Fibroblast of lung (primary cell): Measurements from ENCODE around the gene OXA1L.

Source experiments
- EZH2 ChIP-seq: IDR thresholded peaks from 2 replicates; pipeline ENCODE4 v1.5.1; 2012; ENCODE audit warnings: low read length, control low read depth, mild to moderate bottlenecking; ENCODE audit errors: missing control alignments
- TF ChIP-seq, protein P1 (sequence below), 2 donors: IDR thresholded peaks in 1 of 2; conservative IDR thresholded peaks in 1 of 2; 1 replicate in 1 of 2; 2 replicates in 1 of 2; pipeline ENCODE4 v1.5.1; 2011 to 2012; ENCODE audit warnings: low read length in 2 of 2, control low read depth in 1 of 2, inconsistent platforms in 1 of 2, low read depth in 1 of 2, mild to moderate bottlenecking in 1 of 2

DNA sequence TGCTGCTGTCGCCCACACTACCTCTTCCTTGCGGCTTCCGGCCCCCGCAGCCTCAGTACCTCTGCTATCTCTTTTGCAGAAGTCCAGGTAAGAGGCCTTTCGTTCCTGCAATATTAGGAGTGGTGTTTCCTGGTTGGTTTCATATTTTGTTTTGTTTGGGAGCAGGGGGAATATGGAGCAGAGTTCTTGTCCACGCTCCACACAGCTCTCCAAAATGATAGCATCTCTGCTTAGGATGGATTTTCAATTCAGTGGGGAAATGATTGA lies 768 bp downstream of the OXA1L start:
- TF ChIP-seq, protein P1, sequence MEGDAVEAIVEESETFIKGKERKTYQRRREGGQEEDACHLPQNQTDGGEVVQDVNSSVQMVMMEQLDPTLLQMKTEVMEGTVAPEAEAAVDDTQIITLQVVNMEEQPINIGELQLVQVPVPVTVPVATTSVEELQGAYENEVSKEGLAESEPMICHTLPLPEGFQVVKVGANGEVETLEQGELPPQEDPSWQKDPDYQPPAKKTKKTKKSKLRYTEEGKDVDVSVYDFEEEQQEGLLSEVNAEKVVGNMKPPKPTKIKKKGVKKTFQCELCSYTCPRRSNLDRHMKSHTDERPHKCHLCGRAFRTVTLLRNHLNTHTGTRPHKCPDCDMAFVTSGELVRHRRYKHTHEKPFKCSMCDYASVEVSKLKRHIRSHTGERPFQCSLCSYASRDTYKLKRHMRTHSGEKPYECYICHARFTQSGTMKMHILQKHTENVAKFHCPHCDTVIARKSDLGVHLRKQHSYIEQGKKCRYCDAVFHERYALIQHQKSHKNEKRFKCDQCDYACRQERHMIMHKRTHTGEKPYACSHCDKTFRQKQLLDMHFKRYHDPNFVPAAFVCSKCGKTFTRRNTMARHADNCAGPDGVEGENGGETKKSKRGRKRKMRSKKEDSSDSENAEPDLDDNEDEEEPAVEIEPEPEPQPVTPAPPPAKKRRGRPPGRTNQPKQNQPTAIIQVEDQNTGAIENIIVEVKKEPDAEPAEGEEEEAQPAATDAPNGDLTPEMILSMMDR (conservative IDR thresholded peaks at IDR 0.05 in 1 of 2, IDR thresholded peaks at IDR 0.05 in 1 of 2; ENCODE audit: low read depth in 1 of 2, low read length in 2 of 2) = no peak
- no peak for TF ChIP-seq EZH2
